Type B pancreatic cell (in vitro differentiated cells): Measurements from ENCODE around the gene ACER2. TPM values are rescaled to one million over a fixed set of nuclear protein-coding genes. Genes with fewer than 3 reads are reported as not detected.

Experiments
- DNase-seq: peaks from one replicate; pipeline ENCODE4 v3.0.0; 2021; ENCODE audit warnings: mixed read lengths; ENCODE audit not compliant: unreplicated experiment; ENCODE audit errors: extremely low spot score
- H3K27ac Mint-ChIP-seq: 2 replicates; pipeline ENCODE4 v1.8.0; 2021; ENCODE audit warnings: mild to moderate bottlenecking, mixed read lengths
- H3K27me3 Mint-ChIP-seq: 2 replicates; pipeline ENCODE4 v1.8.0; 2021; ENCODE audit warnings: mixed read lengths
- H3K36me3 Mint-ChIP-seq: 2 replicates; pipeline ENCODE4 v1.8.0; 2021; ENCODE audit warnings: mixed read lengths
- H3K4me1 Mint-ChIP-seq: one replicate; pipeline ENCODE4 v1.8.0; 2021; ENCODE audit warnings: mixed read lengths; ENCODE audit not compliant: unreplicated experiment
- H3K4me3 Mint-ChIP-seq: 2 replicates; pipeline ENCODE4 v1.8.0; 2021; ENCODE audit warnings: mild to moderate bottlenecking, mixed read lengths
- H3K9me3 Mint-ChIP-seq: 2 replicates; pipeline ENCODE4 v1.8.0; 2021; ENCODE audit warnings: mixed read lengths
- CTCF ChIP-seq: fragments of 200-600 bp; sonication (generic); conservative IDR thresholded peaks from 2 replicates; pipeline ENCODE4 v1.5.0; 2021; ENCODE audit warnings: antibody characterized with exemption, mild to moderate bottlenecking
- total RNA-seq: library from RNA; stranded (reverse); gene quantifications from 2 replicates; pipeline ENCODE4 v1.2.1, GENCODE V29; 2021; ENCODE audit warnings: low replicate concordance

Gene ACER2
- total RNA-seq, 1 donor from 2014 or later, result 9.2 TPM

- Mint-ChIP-seq H3K27me3 (no peaks in the 10 kb centered on the region), H3K27ac (no peak overlapping the region), H3K4me3 (no peak overlapping the region), H3K9me3 (no peaks in the 10 kb centered on the region), H3K36me3 (peaks cover 8% of the 10 kb centered on the region), H3K4me1 (no peaks in the 10 kb centered on the region)
- no peak for TF ChIP-seq CTCF
- DNase-seq, result no peak
Observed at GRCh38 chr9:19445452-19445851, 36.6 kb downstream of the ACER2 start.

DNA sequence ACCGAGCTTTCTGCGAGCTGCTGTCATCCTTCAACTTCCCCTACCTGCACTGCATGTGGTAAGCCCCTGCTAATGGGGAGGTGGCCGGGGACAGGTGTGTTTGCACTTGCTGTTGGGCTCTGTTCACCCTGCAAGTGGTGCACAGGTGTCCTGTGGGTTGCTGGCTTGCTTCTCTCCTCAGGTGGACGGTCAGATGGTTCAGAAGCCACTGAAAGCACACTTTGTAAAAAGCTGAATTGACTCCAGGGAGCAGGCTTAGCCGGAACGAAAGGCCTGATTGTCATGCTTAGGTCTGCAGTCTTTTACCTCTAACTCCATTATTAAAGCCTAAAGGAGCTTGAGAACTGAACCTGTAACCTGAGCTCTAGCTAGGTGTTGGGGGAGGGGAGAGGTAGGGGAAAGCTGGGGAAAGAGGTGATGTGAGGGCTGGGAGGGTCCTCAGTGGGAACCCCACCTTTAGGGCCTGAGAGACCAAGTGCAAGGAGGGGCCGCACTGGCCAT is 37.6 kb downstream of the ACER2 start:
- H3K27me3 Mint-ChIP-seq, result no peaks in the 10 kb centered on the region
- peaks cover 4% of the 10 kb centered on the region for H3K36me3 Mint-ChIP-seq
- DNase-seq, result no peak
- no peaks in the 10 kb centered on the region for H3K4me1 Mint-ChIP-seq
- no peaks in the 10 kb centered on the region for H3K9me3 Mint-ChIP-seq
- no peak overlapping the region for H3K27ac Mint-ChIP-seq
- H3K4me3 Mint-ChIP-seq, result no peak overlapping the region
- no peak for TF ChIP-seq CTCF

GRCh38 chr9:19451240-19452087 is 42.7 kb downstream of the ACER2 start:
- Mint-ChIP-seq H3K36me3 (peaks cover 5% of the 10 kb centered on the region), H3K4me3 (no peak overlapping the region), H3K27me3 (no peaks in the 10 kb centered on the region), H3K27ac (peak overlapping the region; percentile 71), H3K4me1 (no peaks in the 10 kb centered on the region), H3K9me3 (no peaks in the 10 kb centered on the region)
- TF ChIP-seq CTCF, result no peak
- no peak for DNase-seq

GRCh38 chr9:19456426-19456825 is 47.6 kb downstream of the ACER2 start:
- Mint-ChIP-seq H3K36me3 (peaks cover 5% of the 10 kb centered on the region), H3K4me3 (no peak overlapping the region)
- TF ChIP-seq CTCF, result no peak

DNA sequence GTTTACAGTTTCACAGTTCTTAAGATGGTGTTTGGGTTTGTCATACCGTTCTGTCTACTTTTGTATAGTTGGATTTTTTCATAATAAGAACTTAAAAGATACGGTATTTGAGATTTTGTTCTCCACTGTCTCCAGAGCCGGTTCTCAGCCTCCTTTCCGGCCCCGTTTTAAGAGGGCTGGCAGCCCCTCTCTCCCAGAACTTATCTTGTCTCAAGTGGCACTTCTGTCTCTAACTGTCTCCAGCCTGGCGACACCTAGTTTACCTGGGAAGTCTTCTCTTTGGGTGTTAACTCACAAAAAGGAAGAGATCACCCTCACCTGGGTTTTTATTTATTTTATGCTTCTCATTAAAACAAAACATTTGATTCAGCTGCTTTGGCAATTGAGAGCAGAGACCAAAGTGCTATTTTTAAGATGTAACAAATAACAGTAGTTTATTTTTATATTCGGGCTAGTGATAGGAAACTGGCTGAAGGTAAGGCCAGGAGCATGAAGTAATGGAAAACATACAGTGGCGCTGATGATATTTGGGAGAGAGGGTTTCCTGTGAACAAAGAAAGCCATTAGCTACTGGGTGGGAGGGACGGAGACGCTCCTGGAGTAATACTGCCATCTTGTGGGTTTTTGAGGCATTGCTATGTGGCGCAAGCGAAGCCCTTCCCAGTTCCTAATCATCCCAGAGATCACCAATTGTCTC is 48.3 kb downstream of the ACER2 start:
- H3K4me3 Mint-ChIP-seq, result peak overlapping the region; percentile 9
- DNase-seq, result peak; percentile 76
- peak overlapping the region; percentile 31 for H3K27ac Mint-ChIP-seq
- no peaks in the 10 kb centered on the region for H3K27me3 Mint-ChIP-seq
- H3K4me1 Mint-ChIP-seq, result peaks cover 7% of the 10 kb centered on the region
- TF ChIP-seq CTCF, result peak; percentile 98
- H3K9me3 Mint-ChIP-seq, result no peaks in the 10 kb centered on the region
- H3K36me3 Mint-ChIP-seq, result no peaks in the 10 kb centered on the region

More at GRCh38 chr9:19456426-19456825, 47.6 kb downstream of the ACER2 start:
- DNase-seq, result no peak
- H3K9me3 Mint-ChIP-seq, result no peaks in the 10 kb centered on the region
- H3K4me1 Mint-ChIP-seq, result peaks cover 7% of the 10 kb centered on the region
- no peaks in the 10 kb centered on the region for H3K27me3 Mint-ChIP-seq
- H3K27ac Mint-ChIP-seq, result no peak overlapping the region
